GM19372 (cell line): ENCODE results near the gene QSOX2.

ENCODE experiments used
- ATAC-seq: cut with Tn5 transposase; IDR thresholded peaks from one replicate; pipeline ENCODE4 v1.9.1; 2021; ENCODE audit warnings: mild to moderate bottlenecking, low read depth, moderate library complexity; ENCODE audit not compliant: unreplicated experiment

QSOX2 gene

DNA sequence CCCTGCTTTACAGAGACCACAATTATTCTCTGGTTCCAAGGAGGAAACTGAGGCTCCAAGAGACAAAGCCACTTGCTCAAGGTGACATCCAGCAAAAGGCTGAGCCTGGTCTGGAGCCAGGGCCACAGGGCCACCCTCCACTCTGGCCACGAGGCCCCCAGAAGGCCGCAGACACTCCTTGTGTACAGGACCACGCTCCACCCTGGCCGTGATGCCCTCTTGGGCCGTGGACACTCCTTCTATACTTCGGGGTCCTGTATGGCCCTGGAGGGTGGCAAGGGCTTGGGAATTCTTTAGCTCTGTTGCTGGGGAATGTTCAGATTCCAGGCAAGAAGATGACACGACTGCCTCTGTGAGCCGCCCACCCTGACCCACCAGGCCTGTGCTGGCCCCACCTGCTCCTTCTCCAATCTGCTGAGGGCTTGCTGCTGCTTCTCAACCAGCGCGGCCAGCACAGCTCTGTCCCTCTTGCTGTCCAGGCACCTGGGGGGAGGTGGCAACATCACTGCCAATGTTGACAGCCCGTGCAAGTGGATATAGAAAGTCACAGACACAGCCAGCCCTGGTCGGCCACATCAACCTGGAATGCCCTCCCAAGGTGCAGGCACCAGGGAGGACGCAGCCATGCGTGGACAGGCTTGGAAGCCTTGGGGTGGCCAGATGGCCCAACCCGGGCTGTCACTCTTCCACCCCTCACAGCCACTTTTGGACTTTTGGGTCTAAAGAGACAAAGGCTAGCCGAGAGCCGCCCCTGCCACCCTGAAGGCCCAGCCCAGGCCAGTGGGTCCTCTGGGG is 20.1 kb upstream of the QSOX2 start:
- no peak for ATAC-seq

DNA sequence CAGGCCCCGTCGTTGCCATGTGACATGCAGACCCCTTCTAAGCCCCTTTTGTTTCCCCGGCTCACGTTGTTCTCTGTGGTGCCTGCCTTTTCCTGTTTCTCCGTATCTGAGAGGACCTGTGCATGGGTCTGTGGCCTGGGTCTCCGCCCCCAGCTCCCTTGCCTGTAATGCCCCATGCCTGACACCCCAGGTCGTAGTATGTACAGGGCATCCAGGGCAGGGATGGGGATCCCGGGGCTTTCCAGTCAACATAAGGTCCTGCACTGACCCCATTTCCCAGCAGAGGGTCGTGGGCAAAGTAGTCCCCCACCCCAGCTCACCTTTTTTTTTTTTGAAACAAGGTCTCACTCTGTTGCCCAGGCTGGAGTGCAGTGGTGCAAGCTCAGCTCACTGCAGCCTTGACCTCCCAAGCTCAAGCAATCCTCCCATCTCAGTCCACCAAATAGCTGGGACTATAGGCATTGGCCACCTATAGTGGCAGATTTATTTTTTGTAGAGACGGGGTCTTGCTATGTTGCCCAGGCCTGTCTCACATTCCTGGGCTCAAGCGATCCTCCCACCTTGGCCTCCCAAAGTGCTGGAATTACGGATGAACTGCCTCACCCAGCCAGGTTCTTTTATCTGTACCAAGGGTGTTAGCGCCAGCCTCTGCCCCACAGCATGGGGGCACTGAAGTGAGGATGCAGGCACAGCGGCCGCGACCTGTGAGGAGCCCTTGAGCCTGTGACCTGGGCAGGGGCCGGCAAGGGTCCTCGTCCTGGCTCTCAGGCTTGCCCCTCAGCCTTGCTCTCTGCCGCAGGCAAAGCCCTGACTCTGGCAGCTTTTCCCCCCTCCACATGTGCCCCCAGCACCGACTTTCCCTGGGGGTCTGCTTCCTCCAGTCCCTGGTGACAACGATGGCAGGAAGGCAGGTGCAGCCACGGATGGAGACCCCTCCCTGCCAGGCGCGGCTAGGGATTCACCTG is 19.1 kb upstream of the QSOX2 start:
- ATAC-seq = no peak

DNA sequence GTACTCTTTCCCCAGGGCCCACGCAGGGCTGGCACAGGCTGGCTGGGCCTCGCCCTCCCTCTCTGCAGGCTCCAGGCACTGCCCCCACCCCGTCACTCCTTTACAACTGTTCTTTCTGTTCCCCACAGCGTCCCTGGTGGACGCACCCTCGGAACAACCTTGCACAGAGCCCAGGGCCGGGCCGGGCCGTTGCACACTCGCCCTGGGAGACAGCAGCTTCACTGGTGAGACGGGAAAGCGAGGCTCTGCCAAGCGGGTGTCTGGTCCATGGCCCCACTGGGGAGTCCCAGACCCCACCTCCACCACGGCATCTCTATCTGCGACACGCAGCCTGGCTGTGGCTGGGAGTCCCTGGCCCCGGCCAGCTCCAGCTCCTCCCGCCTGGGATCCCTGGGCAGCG is 18.4 kb upstream of the QSOX2 start:
- no peak for ATAC-seq

DNA sequence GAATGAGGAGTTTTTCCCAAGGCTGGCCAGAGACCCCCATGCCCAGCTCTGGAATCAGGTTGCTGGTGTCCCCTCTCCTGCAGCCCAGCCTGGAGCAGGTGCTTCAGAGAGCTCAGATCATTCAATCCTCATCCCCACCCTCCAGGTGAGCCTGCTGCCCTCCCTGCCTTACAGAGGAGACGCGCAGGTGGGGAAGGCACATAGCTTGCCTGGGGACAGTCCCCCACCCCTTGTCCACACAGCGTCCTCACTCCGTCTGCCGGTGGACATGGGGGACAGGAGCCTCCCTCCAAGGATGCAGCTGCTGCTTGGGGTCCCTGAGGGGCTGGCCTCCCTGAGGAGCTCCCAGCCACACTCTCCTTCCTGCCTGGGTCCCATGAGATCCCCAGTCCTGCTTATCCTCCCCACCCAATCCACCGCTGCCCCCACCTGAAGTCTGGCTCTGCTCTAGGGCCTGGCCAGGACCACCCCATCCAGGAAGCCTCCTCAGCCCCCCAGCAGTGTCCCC is 17.1 kb upstream of the QSOX2 start:
- ATAC-seq = no peak

DNA sequence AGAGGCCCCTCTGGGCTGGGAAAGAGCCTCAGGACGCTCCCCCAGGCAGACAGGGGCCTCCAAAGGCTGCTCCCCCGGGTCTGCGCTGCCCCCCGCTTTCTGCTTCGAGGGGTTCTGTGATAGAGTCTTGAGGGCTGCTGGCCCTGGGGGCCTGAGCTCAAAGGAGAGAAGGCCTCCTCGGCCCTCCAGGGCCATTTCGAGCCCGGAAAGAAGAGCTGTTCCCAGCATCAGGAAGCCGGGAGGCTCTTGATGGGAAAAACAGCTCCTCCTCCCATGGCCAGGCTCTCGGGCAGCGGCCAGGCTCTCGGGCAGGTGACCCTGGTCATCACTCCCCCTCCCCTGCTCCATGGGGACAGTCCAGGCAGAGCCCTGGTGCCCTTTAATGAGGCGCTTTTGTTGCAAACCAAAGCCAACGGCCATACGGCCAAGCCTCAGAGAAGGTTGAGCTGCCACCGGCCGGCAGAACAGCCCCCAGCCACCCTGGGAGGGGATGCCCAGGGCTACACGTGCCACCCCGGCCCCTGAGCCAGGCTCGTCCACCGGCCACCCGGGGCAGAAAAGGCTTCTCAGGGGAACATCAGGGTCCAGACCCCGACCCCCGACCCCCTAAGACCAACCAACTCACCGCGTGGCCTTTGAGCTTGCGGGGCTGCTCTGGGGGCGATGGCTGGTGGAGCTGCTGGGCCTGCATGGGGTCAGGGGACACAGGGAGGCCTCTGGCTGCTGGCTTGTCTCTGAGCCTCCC is 16.2 kb upstream of the QSOX2 start:
- ATAC-seq = no peak

DNA sequence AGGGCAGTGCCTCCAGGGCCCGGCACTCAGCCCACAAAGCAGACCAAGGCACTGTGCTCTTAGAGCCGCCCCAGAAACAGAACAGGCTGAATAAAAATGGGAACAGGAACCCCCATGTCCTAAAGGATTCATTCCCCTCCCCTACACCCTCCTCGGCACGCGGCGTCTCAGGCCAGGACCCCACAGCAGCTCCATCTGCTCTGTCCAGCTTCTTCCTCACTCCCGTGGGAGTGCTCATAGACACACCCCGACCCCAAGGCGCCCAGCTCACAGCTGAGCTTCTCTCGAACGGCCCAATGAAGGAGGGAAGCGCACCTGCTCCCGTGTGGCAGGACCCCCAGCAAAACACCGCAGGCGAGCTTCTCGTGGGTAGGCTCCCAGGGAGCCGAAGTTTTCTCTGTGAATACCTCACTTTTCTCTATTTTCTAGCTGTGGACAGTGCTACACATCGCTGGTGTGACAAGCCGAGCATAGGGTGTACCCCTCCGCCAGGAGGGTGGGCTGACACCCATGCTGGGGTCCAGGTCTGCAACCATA is 15.4 kb upstream of the QSOX2 start:
- ATAC-seq = no peak

DNA sequence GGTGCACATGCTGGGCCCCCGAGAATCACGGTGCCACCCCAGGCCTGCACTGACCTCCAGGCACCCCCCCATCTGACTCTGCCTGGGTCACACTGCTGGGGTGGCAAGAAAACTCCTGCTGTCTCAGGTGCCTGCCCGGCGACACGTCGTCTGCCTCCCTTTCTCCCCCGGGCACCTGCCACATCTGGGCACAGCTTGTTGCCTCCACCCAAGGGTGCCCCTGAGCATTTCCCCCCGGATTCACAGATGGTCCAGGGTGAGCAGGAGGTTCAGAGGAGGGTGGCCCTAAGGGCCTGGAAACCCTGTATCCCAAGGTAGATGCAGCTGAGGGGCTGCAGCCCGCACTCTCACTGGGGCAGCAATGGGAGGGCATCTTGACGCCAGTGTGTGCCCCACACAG is 14.9 kb upstream of the QSOX2 start:
- no peak for ATAC-seq

DNA sequence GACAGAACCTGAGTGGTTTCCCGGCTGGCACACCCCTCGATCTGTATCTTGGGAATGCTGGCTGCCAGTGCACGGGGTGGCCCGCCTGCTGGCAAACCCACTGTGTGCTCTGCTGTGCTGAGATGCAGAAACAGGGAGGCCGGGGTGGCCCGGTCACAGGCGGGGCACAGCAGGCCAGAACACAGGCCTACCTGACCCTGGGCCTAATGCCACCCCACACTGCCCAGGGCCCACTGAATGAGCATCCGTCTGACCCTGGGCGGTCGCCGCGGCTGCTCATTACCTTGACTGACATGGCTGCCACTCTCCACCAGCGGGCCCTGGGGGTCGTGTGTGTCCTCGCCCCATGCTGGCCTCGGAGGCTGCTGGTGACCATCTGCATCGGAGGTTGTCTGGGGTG is 14.2 kb upstream of the QSOX2 start:
- no peak for ATAC-seq

DNA sequence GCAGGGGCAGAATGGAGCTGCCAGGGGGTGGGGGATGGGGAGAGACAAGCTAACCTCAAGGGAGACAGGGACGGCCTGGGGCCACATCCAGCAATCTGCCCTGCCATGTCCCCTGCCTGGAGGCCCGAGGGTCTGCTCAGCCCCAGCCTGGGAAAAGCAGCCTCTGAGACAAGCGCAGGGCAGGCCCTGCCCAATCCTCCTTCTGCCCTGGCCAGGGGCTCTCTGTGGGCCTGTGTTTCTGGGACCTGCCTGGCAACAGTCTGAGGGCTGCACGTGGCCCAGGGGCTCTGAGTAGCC is 13.9 kb upstream of the QSOX2 start:
- ATAC-seq = no peak

DNA sequence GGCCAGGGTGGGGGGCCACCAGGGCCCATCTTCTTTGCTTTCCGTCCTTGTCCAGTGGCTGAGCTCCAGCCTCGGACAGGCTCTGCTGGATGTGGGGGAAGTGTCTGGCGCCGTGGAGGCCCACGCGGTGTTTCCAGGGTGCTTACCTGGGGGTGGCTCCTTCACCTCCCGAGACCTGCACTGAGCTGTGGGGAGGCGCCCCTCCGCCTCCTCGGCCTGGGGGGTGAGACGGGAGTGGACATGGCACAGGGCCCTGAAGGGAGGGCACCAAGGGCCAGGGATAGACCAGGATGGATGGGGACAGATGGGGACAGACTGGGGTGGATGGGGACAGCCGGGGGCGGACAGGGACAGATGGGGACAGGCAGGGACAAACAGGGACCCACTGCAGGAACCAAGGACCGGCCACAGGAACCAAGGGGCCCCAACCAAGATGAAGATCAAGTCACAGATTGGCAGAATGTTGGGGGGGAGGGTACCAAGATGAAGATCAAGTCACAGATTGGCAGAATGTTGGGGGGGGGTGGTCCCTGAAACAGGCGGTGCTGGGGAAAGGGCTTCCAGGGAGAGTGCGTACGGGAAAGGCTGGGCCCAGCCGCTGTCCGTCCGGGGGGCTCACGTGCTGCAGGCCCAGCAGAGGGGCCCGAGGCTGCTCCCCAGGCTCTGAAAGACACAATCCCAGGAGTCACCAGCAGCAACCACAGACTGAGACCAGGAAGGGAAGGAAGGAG is 13.3 kb upstream of the QSOX2 start:
- ATAC-seq = no peak

DNA sequence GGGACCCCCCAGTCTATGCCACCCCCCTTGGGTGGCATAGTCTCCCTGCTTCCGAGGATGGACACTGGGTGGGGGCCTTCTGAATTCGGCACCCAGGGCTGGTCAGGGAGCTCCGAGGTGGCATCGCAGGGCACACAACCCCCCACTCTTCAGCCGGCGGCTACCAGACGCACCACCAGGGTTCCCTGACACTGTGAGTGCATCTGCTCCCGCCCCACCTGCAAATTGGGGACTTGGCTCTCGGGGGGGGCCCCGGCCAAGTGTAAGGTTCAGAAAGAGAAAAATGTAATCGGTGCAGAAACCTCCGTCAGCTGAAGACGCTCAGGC is 12.7 kb upstream of the QSOX2 start:
- no peak for ATAC-seq

DNA sequence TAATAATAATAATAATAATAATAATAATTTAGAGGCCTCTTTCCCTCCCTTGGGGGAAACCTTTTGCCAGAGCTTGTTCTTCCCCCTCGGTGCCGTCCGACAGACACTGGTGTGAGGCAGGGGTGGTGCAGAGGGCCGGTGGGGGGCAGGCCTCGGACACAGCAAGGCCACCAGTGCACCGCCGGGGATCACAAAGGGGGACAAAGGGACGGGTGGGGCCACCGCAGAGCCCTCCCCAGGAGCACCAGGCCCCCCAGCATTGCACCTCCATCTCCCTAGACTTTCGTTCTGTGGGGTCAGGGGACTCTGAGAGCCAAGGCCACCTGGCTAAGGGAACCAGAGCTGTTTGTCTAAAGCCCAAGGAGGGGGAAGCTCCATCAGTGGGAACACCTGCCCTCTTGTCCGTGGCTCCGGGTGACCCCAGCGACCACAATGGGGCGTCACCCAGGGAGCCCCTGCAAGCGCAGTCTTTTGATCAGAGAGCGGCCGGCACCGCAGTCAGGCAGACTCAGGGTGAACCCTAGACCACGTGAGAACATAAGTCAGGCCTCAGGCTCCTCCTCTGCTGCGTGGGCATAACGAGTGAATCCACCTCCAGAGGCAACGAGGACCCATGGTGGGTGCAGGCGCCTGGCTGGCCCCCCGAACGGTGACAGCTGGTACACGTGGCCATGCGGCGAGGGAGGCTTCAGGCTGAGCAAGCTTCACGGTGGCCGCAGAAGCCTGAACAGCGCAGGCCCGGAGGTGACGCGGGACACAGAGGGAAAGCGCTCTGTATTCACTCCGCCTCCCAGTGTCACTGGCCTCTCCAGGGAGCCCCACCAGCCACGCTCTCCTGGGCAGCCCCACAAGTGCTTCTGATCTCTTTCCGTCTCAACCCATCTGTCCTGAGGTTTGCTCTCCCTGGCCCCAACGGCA is 12.0 kb upstream of the QSOX2 start:
- ATAC-seq = no peak

DNA sequence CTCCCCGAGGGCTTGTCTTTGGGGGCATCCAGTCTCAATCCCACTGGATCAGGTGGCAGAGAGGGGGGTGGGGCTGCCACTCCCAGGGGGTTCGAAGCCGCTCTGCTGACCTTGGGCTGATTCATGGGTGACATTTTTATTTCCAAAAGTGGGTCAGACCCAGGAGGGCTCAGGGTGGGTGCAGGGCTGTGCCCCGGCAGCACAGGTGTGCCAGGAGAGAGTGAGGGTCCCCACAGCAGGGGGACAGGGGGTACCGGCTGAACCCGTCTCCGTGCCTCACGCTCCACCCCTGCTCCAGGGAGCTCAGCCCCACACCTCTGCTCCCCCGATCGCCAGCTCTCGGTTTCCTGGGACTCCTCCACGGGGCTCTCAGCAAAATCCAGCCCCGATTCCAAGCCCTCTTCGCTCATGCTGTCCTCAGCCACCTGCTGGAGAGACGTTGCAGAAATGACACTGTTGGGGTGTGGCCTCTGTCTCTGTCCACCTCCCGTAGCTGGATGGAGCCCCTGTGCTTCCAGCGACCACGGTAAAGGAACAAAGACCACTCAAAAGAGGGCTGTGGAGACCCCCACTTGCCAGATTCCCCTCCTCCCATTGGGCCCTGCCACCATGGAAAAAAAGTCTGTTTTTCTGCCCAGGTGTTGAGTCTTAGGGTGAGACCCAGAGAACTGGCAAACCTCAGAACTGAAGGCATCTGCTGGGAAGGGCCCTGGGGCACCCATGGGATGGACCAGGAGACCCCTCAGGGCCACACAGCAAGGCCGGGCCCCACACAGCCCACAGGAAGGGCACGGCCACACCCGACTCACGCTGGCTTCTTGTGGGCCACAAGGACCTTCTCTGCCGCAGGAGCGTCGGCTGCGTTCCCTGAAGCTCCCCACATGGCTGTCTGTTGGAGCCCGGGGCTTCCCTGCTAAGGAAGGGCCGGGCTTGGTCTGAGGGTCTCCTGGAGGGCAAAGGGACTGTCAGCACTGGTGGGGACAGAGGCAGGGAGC is 10.6 kb upstream of the QSOX2 start:
- no peak for ATAC-seq

DNA sequence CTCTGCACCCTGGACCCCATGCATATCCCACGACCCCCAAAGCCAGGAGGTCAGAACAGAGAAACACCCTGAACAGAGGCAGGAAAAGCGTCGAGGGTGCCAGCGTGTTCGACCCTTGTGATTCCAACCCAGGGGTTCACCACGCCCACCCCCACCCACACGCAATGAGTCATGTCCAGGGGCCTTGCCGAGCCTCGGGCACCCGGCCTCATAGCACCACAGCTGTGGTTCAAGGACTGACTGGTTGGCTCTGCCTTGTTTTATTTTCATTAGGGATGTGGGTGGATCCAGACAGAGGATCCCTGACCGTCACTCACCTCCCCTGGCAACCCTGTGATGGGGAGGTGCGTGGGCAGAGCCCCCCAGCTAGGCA is 9.5 kb upstream of the QSOX2 start:
- no peak for ATAC-seq

DNA sequence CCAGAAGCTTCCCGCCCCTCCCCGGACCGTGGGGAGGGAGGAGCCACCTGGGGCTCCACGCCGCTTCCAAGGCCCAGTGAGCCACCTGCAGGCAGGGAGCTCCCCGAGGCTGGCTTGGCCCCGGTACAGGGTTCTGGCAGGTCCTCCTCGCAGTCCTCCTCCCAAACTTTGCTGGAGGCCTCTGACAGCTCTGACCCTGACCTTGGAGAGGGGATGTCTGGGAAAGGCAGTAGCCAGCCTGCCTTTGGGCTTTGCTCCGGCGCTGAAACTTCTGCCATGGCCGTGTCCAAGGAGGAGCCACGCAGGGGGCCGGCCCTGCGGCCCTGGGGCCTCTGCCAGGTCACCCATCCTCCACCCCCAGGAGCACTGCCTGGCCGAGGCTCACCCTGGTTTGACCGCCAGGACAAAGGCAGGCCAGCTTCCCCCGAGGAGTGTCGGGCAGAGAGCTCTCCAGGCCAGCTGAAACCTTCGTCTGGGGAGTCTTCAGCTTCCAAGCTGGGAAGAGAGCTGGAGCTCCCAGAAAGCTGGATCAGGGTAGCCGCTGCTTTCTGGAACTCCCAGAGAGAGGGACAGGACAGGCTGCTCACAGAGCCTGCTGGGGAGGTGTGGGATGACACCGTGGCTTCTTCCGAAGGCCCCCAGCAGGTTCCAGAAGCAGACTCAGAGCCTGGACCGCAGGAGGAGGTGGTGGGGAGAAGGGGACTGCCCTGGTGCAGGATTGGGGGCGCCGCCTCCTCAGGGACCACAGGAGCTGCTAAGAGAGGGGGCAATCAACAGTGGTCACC is 9.0 kb upstream of the QSOX2 start:
- ATAC-seq = no peak

DNA sequence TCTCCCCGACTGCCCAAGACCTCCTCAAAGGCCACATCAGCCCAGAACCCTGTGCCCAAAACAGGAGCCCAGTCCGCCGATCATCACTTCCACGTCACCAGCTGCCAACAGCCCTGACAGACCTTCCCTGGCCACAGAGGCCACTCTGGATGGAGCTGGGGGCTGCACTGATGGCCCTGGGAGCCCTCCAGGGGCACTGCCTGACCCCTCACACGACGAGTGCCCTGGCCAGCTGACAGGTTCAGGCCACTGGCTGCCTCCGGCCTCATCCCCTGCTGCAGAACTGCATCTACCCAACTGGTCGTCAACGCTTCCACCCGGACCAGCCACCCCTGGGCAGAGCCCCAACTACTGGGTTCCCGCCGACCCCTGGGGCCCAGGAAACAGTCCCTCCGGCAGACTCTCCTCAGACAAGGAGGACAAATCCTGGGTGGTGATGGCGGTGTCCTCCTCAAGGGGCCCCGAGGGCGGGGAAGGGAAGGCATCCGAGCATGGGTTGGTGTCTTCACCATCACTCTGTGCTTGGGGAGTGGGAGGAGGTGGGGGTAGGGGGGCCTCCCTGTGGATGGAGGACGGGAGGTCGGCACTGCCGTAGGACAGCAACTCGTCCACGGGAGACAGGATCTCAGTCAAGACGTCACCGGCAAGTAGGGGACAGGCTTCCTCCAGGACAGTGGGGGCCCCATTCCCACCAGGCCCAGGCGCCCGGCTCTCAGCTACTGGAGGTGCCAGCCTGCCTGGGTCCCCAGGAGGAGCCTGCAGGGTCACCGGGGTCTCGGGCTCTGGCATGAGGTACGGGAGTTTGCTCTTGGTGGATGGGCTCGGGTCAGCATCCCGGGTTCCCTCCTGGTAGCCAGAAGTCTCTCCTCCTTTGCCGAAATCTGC is 7.9 kb upstream of the QSOX2 start:
- no peak for ATAC-seq
